Stimulated activated memory B cell treated with anti-CD40 and anti-IgM and Interleukin-4, amounts not matched to agents 10 μg/mL and 1 μg/mL and 100 μg/mL, for 72 hours (primary cell): Measurements from ENCODE around the gene ANO3.

ENCODE experiments used
- ATAC-seq: fragments of 150-1000 bp; cut with Tn5 transposase; 2 replicates; pipeline ENCODE4 v1.10.0; 2021
- H3K27ac Mint-ChIP-seq: one replicate; pipeline ENCODE4 v1.8.0; 2022; ENCODE audit warnings: mild to moderate bottlenecking, mixed read lengths
- H3K27me3 Mint-ChIP-seq: one replicate; pipeline ENCODE4 v1.8.0; 2022; ENCODE audit warnings: mixed read lengths
- H3K36me3 Mint-ChIP-seq: one replicate; pipeline ENCODE4 v1.8.0; 2022; ENCODE audit warnings: mixed read lengths
- H3K4me1 Mint-ChIP-seq: one replicate; pipeline ENCODE4 v1.8.0; 2022; ENCODE audit warnings: mixed read lengths
- H3K4me3 Mint-ChIP-seq: one replicate; pipeline ENCODE4 v1.8.0; 2022; ENCODE audit warnings: mild to moderate bottlenecking, moderate library complexity, mixed read lengths
- H3K9me3 Mint-ChIP-seq: one replicate; pipeline ENCODE4 v1.8.0; 2022; ENCODE audit warnings: mixed read lengths

The ANO3 gene

DNA sequence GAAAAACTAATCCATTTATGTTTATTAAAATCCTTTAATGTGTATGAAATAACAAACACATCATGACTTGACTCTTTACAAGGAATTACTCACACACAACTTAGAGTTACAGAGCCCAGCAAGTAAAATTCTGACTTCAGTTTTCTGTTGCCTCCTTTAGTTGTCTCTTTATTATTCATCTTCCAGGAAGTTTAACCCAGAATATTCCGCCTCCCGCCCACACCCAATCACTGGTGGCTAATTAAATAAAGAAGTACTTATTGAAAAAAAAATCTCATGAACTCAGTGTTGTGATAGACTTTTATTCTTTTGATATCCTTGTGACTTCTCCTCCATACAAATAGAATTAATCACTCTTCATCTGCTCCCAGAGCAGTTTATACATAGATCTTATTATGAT is 178.2 kb downstream of the ANO3 start:
- Mint-ChIP-seq H3K36me3 (no peaks in the 10 kb centered on the region), H3K27ac (no peak overlapping the region), H3K4me3 (no peak overlapping the region)

DNA sequence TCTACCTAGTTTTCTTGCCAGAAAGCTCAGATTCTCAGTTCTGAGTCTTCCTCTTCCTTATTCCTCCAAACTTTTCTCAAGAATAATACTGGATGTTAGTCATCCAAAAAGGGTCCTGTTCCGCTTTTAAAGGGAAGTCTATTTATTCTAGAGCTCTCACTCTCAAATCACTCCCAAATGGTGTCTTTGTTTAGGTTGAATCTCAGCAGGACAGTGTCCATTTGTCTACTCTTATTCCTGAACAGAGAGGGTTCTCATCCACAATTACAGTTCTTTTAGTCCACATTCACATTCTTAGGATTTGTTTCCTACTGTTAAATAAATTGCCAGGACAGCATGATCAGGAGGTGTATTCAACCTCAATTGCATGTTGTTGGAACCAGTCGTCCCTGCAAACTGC is 178.8 kb downstream of the ANO3 start:
- no peak for ATAC-seq
- Mint-ChIP-seq H3K9me3 (peaks cover 2% of the 10 kb centered on the region), H3K4me1 (no peaks in the 10 kb centered on the region), H3K27ac (no peak overlapping the region), H3K27me3 (no peaks in the 10 kb centered on the region), H3K4me3 (no peak overlapping the region), H3K36me3 (no peaks in the 10 kb centered on the region)

More for the DNA sequence above, 178.2 kb downstream of the ANO3 start:
- peaks cover 5% of the 10 kb centered on the region for H3K9me3 Mint-ChIP-seq
- H3K27me3 Mint-ChIP-seq: no peaks in the 10 kb centered on the region
- no peak for ATAC-seq
- H3K4me1 Mint-ChIP-seq: no peaks in the 10 kb centered on the region

DNA sequence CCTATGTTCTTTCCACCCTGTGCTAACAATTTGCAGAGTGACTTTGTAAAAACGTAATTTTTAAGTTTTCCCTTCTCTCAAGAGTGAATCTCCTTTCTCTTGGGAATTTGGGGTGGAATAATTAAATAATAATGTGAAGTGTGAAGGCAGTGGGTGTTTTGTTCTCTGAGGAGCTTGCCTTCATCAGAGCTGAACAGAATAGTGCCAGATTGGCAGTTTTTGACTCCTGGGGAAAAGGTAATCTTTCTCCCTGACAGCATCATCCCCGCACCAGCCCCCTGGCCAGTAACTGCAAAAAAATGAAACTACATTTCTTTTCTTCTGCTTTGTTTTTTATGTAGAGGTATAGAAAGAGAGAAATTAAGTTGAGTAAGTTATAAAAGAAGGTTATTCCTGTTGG is 180.3 kb downstream of the ANO3 start:
- no peaks in the 10 kb centered on the region for H3K36me3 Mint-ChIP-seq
- no peaks in the 10 kb centered on the region for H3K4me1 Mint-ChIP-seq
- peaks cover 2% of the 10 kb centered on the region for H3K9me3 Mint-ChIP-seq
- no peak overlapping the region for H3K4me3 Mint-ChIP-seq
- ATAC-seq: no peak
- H3K27ac Mint-ChIP-seq: no peak overlapping the region
- no peaks in the 10 kb centered on the region for H3K27me3 Mint-ChIP-seq

DNA sequence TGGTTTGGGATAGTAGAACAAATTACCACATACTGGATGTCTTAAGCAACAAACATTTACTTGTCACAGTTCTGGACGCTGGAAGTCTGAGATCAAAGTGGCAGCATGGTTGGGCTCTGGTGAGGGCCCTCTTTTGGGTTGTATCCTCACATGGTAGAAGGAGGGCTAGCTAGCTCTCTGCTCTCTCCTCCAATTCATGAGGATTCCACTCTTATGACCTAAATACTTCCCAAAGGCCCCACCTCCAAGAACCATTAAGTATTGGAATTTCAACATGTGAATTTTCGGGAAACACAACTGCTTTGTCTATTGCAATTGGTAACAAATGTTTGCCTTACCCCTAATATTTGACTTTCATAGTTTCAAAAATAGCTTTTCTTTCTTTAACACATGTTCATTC is 187.5 kb downstream of the ANO3 start:
- no peak for ATAC-seq
- H3K36me3 Mint-ChIP-seq: no peaks in the 10 kb centered on the region
- no peaks in the 10 kb centered on the region for H3K9me3 Mint-ChIP-seq
- H3K27ac Mint-ChIP-seq: no peak overlapping the region
- H3K4me3 Mint-ChIP-seq: no peak overlapping the region
- no peaks in the 10 kb centered on the region for H3K4me1 Mint-ChIP-seq
- no peaks in the 10 kb centered on the region for H3K27me3 Mint-ChIP-seq

DNA sequence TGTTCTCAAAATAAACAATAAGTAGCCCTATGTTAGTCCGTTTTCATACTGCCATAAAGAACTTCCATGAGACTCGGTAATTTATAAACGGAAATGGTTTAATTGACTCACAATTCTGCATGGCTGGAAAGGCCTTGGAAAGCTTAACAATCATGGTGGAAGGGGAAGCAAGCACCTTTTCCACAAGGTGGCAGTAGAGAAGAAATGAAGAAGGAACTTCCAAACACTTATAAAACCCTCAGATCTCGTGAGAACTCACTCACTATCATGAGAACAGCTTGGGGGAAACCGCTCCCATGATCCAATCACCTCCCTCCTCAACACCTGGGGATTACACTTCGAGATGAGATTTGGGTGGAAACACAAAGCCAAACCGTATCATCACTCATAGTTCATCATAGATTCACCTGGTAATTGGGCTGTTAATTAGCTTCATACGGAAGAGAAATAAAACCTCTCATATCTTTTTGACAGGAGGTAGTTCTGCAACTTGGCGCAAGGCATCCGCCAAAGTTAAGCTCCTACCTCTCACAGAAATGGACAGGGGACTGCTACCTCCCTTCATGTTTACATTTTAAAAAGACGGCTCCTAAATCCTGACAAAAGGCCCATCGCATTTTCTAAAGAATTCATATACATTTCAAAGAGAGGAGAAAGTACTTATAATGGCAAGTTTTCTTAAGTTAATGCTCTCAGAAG is 191.1 kb downstream of the ANO3 start:
- no peaks in the 10 kb centered on the region for H3K9me3 Mint-ChIP-seq
- no peaks in the 10 kb centered on the region for H3K27me3 Mint-ChIP-seq
- H3K4me1 Mint-ChIP-seq: no peaks in the 10 kb centered on the region
- H3K36me3 Mint-ChIP-seq: no peaks in the 10 kb centered on the region
- no peak overlapping the region for H3K27ac Mint-ChIP-seq
- no peak overlapping the region for H3K4me3 Mint-ChIP-seq
- ATAC-seq: no peak

DNA sequence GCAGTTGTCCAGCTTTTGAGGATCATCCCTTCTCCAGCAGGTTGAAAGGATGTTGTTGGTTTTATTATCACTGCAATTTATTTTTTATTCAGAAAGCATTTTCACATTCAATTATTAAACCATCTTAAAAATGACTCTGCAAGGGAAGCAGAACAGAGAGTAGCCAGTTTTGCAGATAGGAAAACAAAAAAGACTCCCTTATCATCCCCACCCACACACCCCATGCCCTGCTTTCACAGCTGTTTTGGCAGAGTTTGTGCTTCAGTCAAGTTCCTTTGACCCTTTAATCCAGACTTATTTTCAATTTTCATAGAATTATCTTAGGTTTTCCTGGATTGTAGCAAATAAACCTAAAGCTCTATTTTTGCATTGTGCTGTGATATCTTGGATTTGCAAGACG is 195.8 kb downstream of the ANO3 start:
- no peaks in the 10 kb centered on the region for H3K27me3 Mint-ChIP-seq
- no peak for ATAC-seq
- H3K27ac Mint-ChIP-seq: no peak overlapping the region
- no peaks in the 10 kb centered on the region for H3K36me3 Mint-ChIP-seq
- H3K4me1 Mint-ChIP-seq: no peaks in the 10 kb centered on the region
- no peak overlapping the region for H3K4me3 Mint-ChIP-seq
- H3K9me3 Mint-ChIP-seq: no peaks in the 10 kb centered on the region

DNA sequence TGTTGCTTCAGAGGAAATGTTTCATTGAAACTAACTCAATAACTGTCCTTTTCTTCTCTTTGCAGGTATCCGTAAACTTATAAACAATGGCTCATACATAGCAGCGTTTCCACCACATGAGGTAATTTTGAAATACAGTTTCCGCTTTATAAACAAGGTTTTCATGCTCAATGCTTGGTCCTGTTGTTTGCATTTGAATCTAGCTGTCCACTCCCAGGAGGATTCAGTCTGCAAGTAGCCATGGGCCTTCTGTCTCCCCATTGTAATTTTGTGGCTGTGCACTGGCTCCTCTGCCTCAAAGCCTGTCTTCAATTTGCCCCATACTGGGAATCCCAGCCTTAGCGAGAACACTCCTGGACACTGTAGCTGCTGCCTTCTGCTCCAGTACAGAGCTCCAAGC is 205.4 kb downstream of the ANO3 start:
- Mint-ChIP-seq H3K27me3 (no peaks in the 10 kb centered on the region), H3K9me3 (peaks cover 3% of the 10 kb centered on the region), H3K27ac (no peak overlapping the region), H3K36me3 (no peaks in the 10 kb centered on the region), H3K4me3 (no peak overlapping the region), H3K4me1 (no peaks in the 10 kb centered on the region)
- ATAC-seq: no peak

DNA sequence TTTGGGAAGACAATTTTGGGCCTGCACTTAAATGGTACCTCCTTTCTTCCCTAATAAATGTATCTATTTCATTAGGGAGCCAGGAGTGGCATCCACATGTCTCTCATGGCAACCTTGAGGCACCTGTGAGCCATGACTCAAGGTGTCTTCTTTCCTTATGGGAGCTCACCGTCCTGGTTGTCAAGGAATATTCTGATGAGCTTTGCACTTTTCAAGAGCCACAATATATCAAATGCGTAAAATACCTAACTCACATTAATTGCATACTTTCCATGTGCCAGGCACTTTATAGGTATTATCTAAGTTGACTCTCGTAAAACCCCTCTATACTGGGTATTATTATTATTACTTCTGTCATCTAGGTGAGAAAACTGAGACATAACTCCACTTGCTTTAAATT is 207.6 kb downstream of the ANO3 start:
- peaks cover 6% of the 10 kb centered on the region for H3K9me3 Mint-ChIP-seq
- ATAC-seq: no peak
- no peaks in the 10 kb centered on the region for H3K27me3 Mint-ChIP-seq
- H3K4me3 Mint-ChIP-seq: no peak overlapping the region
- H3K36me3 Mint-ChIP-seq: no peaks in the 10 kb centered on the region
- H3K4me1 Mint-ChIP-seq: no peaks in the 10 kb centered on the region
- H3K27ac Mint-ChIP-seq: no peak overlapping the region

DNA sequence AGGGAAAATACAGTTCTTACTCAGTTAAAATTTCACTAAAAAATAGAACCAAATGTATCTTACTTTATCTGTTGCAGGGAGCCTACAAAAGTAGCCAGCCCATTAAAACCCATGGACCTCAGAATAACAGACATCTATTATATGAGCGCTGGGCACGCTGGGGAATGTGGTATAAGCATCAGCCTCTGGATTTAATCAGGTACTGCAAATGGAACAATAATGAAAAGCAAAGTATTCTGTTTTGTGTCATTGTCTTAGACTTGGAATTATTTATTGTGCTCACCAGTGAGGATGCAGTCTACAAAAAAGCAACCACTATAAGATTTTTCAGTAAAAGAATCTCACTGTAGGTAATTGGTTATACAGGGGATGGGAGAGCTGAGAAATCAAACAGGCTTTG is 209.9 kb downstream of the ANO3 start:
- H3K36me3 Mint-ChIP-seq: no peaks in the 10 kb centered on the region
- peaks cover 6% of the 10 kb centered on the region for H3K9me3 Mint-ChIP-seq
- no peaks in the 10 kb centered on the region for H3K4me1 Mint-ChIP-seq
- no peak overlapping the region for H3K4me3 Mint-ChIP-seq
- no peak for ATAC-seq
- no peaks in the 10 kb centered on the region for H3K27me3 Mint-ChIP-seq
- H3K27ac Mint-ChIP-seq: no peak overlapping the region

DNA sequence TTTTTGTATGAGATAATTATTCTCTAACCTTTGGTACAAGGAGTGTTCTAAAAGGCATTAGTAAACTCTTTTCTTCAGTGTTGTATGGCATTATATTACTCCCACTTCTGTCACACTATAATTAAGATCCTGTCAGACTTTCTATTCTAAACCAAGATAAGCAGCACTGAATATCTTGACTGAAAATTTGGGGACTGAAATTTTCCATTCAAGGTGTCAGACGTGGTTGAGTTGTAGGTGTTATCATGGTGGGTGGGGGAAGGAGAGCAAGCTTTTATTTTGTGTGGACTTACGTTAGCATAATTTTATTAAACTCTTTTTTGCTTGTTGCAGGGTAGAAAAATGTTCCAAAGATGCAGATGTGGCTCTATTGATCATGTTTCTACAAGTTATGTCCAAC is 217.2 kb downstream of the ANO3 start:
- Mint-ChIP-seq H3K9me3 (peaks cover 2% of the 10 kb centered on the region), H3K4me1 (no peaks in the 10 kb centered on the region), H3K4me3 (no peak overlapping the region), H3K27ac (no peak overlapping the region), H3K36me3 (no peaks in the 10 kb centered on the region), H3K27me3 (no peaks in the 10 kb centered on the region)
- ATAC-seq: no peak

DNA sequence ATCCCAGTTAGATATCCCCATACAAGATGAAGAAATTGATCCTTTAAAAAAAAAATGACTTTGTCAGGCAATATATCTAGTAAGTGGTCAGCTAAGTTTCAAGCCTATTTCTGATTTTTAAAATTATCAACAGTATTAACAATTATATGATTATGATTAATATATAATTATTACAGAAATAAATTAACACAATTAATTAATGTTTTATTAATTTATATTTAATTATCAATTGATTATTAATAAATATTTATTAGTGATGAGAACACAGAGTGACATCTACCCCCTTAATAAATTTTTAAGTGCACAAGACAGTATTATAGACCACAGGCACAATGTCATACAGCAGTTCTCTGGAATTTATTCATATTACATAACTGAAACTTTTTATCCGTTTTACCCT is 218.1 kb downstream of the ANO3 start:
- H3K27ac Mint-ChIP-seq: no peak overlapping the region
- no peaks in the 10 kb centered on the region for H3K9me3 Mint-ChIP-seq
- no peak overlapping the region for H3K4me3 Mint-ChIP-seq
- no peaks in the 10 kb centered on the region for H3K36me3 Mint-ChIP-seq
- H3K4me1 Mint-ChIP-seq: no peaks in the 10 kb centered on the region
- ATAC-seq: no peak
- H3K27me3 Mint-ChIP-seq: no peaks in the 10 kb centered on the region

DNA sequence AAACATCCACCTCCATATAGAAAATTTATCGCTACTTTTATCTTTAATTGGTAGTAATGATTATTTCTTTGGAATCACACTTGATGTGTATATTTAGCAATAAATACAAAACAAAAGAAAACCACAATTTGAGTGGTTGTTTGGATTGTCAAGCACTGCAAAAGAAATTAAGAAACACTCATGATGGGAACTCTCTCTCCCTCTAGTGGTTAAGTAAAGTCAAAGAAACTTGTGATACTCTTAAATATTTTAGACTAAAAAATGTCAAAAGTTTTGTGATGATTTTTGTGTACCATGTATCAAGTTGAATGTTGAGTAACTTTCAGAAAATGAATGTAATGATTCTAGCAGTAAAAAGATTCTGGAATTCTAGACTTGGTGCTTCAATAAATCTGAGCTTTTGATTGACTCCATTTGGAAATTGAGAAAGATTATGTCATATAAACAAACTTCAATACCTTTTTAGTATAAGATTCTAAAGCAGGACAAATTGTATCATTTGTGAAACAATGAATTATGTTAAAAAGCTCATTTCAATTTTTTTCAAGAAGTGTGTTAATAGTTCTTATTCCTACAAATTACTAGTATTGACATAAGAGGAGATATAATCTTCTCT is 219.4 kb downstream of the ANO3 start:
- ATAC-seq: no peak
- no peak overlapping the region for H3K27ac Mint-ChIP-seq
- no peaks in the 10 kb centered on the region for H3K36me3 Mint-ChIP-seq
- H3K27me3 Mint-ChIP-seq: no peaks in the 10 kb centered on the region
- H3K4me1 Mint-ChIP-seq: no peaks in the 10 kb centered on the region
- no peak overlapping the region for H3K4me3 Mint-ChIP-seq
- no peaks in the 10 kb centered on the region for H3K9me3 Mint-ChIP-seq

DNA sequence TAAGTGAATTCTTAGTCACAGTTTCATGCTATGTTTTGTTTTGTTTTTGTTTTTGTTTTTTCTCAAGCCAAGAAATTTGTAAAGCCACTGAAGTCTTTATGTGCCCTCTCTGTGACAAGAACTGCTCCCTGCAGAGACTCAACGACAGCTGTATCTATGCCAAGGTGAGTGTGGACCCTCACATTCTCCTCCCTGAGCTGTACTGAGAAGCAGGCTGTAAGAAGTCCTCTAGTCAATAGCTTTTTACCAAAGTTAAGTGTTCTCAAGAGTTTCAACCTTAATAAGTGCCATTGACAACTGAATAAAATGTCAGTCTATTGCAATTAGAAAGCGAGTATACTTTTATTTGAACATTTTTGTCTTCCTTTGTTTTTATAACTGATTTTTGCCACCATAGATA is 221.3 kb downstream of the ANO3 start:
- Mint-ChIP-seq H3K27ac (no peak overlapping the region), H3K4me3 (no peak overlapping the region), H3K36me3 (no peaks in the 10 kb centered on the region), H3K9me3 (no peaks in the 10 kb centered on the region), H3K4me1 (no peaks in the 10 kb centered on the region), H3K27me3 (no peaks in the 10 kb centered on the region)
- no peak for ATAC-seq

DNA sequence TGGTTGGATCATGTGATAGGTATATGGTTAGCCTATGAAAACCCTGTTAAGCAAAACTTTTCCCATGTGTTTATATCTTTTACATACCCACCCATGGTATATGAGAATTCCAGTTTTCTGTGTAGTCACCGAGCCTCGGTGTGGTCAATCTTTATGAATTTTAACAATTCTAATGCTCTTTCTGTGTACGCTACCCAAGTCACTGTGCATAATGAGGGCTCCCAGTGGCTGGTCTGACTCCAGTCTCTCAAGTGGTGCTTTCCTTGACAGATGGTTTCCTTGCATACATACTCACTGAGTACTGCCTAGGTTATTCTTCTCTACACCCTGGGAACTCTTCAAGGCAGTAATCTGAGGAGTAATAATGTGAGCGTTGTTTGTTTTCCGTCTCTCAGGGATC is 222.5 kb downstream of the ANO3 start:
- Mint-ChIP-seq H3K4me1 (no peaks in the 10 kb centered on the region), H3K4me3 (no peak overlapping the region), H3K9me3 (no peaks in the 10 kb centered on the region), H3K27ac (no peak overlapping the region), H3K36me3 (no peaks in the 10 kb centered on the region), H3K27me3 (no peaks in the 10 kb centered on the region)
- no peak for ATAC-seq

DNA sequence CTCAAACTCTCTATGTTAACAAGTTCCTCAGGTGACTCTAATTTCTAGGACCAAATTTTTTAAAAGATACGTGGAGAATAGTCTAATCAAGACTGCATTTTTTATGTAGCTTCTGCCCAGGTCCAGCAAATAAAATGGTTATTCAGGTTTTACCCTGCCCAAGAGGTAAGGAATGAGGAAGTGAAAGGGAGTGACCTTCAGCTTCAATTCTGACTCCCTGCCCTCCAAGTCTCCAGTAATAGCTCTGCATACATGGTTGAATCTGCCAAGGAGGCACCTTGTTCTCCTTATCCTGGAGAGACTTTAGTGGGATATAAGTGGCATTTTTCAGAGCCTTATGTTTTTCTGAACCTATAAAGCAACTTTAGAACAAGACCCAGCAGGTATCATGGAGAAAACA is 224.7 kb downstream of the ANO3 start:
- H3K9me3 Mint-ChIP-seq: no peaks in the 10 kb centered on the region
- no peaks in the 10 kb centered on the region for H3K36me3 Mint-ChIP-seq
- no peak overlapping the region for H3K27ac Mint-ChIP-seq
- no peaks in the 10 kb centered on the region for H3K27me3 Mint-ChIP-seq
- H3K4me3 Mint-ChIP-seq: no peak overlapping the region
- no peaks in the 10 kb centered on the region for H3K4me1 Mint-ChIP-seq
- ATAC-seq: no peak

DNA sequence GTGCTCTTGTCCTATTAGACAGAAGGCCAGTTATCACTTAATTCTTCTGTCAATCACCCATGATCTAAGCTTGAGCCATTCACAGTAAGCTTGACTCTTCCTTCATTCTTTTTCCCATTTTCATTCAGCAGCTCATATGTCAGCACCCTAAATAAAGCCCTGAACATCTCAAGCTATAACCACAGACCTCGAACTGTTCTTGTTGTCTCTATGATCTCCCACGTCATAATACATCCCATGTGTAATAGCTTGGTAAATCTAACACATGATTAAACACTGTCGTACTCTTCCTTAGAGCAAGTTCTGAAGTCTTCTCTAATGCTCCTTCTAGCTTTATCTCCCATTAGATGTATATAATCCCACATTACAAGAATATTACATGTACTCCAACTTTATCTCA is 225.7 kb downstream of the ANO3 start:
- Mint-ChIP-seq H3K4me3 (no peak overlapping the region), H3K27me3 (no peaks in the 10 kb centered on the region), H3K4me1 (no peaks in the 10 kb centered on the region), H3K36me3 (no peaks in the 10 kb centered on the region), H3K27ac (no peak overlapping the region), H3K9me3 (no peaks in the 10 kb centered on the region)
- no peak for ATAC-seq
